WI38 (cell line): ENCODE data around the gene IFI44L.

Experiments used
- H3K4me3 ChIP-seq: 2 replicates; pipeline ENCODE4 v1.5.1; 2011; ENCODE audit warnings: low read depth, mild to moderate bottlenecking, control low read depth, low read length
- CTCF ChIP-seq: IDR thresholded peaks from 2 replicates; pipeline ENCODE4 v1.5.1; 2012; ENCODE audit warnings: low read depth, mild to moderate bottlenecking, control low read depth, low read length

Gene IFI44L

DNA sequence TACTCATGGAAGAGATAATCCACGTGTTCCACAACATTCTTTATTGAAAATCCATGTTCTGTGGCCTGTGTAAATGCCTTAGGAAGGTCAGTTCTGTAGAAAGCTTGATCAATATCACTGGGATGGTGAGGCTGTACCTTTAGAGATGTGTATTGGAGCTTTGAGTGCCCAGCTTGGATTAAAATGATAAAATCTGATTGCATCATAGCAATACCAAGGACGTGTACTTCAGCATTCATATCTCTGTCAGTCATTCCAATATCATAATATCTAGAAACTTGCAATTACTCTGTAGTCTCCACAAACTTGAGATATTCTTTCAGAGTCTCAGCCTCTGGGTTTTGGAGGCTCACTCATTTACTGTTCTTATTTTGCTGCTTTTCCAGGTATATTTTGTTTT lies 61.0 kb downstream of the IFI44L start:
- H3K4me3 ChIP-seq: no peak overlapping the region
- TF ChIP-seq CTCF: no peak

DNA sequence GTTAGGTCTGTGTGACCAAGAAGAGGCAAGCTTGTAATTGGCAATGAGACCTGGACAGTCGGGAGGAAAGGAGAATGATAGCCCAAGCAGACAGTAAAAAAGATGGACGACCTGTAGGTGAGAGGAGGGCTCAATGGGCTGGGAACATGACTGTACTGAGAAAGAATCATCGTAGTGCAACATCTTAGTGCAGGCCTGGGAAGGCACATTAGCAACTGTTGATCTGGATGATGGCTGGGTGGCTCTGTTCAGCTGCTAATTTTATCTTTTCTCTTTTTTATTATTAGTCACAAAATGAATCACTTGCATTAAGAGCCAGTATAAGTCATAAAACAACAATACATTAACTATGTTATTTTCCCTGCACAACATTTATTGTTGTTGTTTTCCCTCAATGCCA lies 62.2 kb downstream of the IFI44L start:
- H3K4me3 ChIP-seq: no peak overlapping the region
- no peak for TF ChIP-seq CTCF

DNA sequence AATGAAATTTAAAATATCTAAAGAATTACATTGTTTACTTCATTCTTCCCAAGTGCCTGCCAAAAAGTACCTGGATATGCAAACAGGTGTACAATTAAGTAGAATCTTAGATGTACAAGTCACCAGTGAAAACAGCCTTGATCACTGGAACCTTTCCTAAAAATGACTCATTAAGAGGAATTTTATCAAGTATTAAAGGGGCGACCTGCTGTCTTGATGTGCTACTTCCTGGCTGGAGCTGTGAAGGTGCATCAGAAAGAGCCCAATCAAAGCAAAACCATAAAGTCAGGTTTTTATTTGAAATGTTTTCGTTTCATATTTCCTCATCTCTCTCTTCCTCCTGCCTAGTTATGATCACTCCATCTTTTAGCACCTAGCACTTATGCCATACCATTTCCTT lies 62.8 kb downstream of the IFI44L start:
- no peak overlapping the region for H3K4me3 ChIP-seq
- no peak for TF ChIP-seq CTCF

DNA sequence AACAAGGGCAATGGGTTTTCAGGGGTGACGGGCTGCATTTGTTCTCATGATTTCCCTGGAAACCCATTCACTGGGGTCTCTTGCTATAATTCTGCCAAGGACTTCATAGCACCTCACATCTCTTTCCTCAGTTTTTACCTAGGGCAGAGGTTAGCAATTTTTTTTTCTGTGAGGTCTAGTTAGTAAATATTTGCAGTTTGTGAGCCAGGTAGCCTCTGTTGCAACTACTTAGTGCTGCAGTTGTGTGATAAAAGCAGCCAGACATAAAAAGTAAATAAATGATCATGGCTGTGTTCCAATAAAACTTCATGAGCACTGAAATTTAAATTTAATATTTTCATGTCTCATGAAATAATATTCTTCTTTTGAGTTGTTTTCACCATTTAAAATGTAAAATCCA lies 67.1 kb downstream of the IFI44L start:
- no peak overlapping the region for H3K4me3 ChIP-seq
- TF ChIP-seq CTCF: no peak

GRCh38 chr1:78687914-78688313 lies 67.7 kb downstream of the IFI44L start:
- H3K4me3 ChIP-seq: no peak overlapping the region
- TF ChIP-seq CTCF: no peak

DNA sequence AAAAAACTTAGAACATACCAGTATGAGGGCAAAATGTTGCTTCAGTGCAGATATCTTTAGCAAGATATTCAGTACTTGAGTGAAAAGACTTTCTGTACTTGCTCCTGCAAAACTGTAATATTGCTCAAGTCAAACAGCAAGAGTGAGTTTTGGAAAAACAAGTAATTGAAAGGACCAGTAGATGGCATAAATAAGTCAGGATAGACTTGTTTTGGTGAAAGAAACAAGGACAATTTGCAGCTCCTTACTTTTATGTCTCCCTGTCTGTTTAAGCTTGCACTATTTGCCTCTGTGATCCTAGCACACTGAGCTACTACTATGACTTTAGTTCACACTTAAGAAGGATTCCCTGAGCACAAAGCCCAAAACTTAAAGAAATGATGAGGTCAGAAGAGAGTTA lies 68.4 kb downstream of the IFI44L start:
- TF ChIP-seq CTCF: no peak
- no peak overlapping the region for H3K4me3 ChIP-seq

DNA sequence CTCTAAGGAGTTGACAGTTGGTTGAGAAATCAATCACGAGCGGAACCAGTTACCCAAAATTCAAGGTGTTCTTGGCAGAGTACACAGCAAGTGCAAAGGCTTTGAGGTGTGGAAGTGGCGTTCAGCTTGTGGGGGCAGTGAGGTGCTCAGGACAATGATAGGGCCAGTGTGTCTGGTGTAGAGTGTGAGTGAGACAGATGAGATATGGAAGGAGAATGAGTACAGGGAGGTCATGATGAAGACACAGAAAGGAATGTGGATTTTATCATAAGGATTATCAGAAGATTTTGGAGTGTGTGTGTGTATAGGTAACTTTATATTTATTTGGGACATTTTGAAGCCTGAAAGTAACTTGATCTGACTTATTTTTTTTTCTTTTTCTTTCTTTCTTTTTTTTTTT lies 70.3 kb downstream of the IFI44L start:
- H3K4me3 ChIP-seq: no peak overlapping the region
- no peak for TF ChIP-seq CTCF
